A673 (cell line): ENCODE results near the gene SWT1.

ENCODE experiments used
- CTCF ChIP-seq: fragments of 300-800, 200-600 bp; sonication (generic); conservative IDR thresholded peaks from 2 replicates; pipeline ENCODE4 v1.5.1; 2017; ENCODE audit warnings: low read depth, mild to moderate bottlenecking, antibody characterized with exemption, low read length, moderate library complexity, mixed read lengths
- EZH2 ChIP-seq: fragments of 200-600 bp; sonication (generic); IDR thresholded peaks from 2 replicates; pipeline ENCODE4 v1.6.1; 2017; ENCODE audit warnings: borderline replicate concordance, low read depth, mild to moderate bottlenecking, mixed read lengths, antibody characterized with exemption, low read length; ENCODE audit not compliant: poor library complexity, severe bottlenecking

GRCh38 chr1:185288435-185288834, 131.5 kb downstream of the SWT1 start:
- TF ChIP-seq CTCF (no peak), EZH2 (no peak)
